ENCODE data around the gene SORL1. TPM values are rescaled to one million over a fixed set of nuclear protein-coding genes. Genes with fewer than 3 reads are reported as not detected.

SORL1 gene
- total RNA-seq, 4 donors from 2014 or later = 7.1 to 12.6 (median 10.6) TPM

- Histone ChIP-seq H3K4me1 (peaks cover 0 to 8% (median 0%) of the 10 kb centered on the region in 3 donors), H3K9me3 (no peaks in the 10 kb centered on the region), H3K27ac (no peak overlapping the region), H3K36me3 (no peaks in the 10 kb centered on the region), H3K27me3 (peaks cover 4% of the 10 kb centered on the region), H3K4me3 (no peak overlapping the region)
- 79 to 83% methylated on average over 3 to 4 of the region's 4 CpGs for WGBS, 2 donors (ENCODE audit: low coverage in 1 of 2)
- no peak for ATAC-seq
- TF ChIP-seq EP300 (IDR thresholded peaks at IDR 0.05) (no peak), POLR2A (IDR thresholded peaks at IDR 0.05) (no peak), POLR2AphosphoS5 (IDR thresholded peaks at IDR 0.05) (no peak), CTCF (IDR thresholded peaks at IDR 0.05) (no peak)
Observed at GRCh38 chr11:121431820-121432526, 20.1 kb upstream of the SORL1 start.

- TF ChIP-seq POLR2A (IDR thresholded peaks at IDR 0.05) (no peak), POLR2AphosphoS5 (IDR thresholded peaks at IDR 0.05) (no peak), EP300 (IDR thresholded peaks at IDR 0.05) (no peak), CTCF (IDR thresholded peaks at IDR 0.05) (no peak)
Observed at GRCh38 chr11:121435132-121435531, 17.0 kb upstream of the SORL1 start.

GRCh38 chr11:121435551-121436511 lies 16.3 kb upstream of the SORL1 start:
- Histone ChIP-seq H3K4me1 (peaks cover 0 to 3% (median 0%) of the 10 kb centered on the region in 3 donors), H3K27ac (no peak overlapping the region), H3K27me3 (no peaks in the 10 kb centered on the region), H3K9me3 (no peaks in the 10 kb centered on the region), H3K36me3 (no peaks in the 10 kb centered on the region), H3K4me3 (no peak overlapping the region)
- no peak for TF ChIP-seq EP300 (IDR thresholded peaks at IDR 0.05)
- no peak for TF ChIP-seq CTCF (IDR thresholded peaks at IDR 0.05)
- TF ChIP-seq POLR2AphosphoS5 (IDR thresholded peaks at IDR 0.05) = no peak
- no peak for TF ChIP-seq POLR2A (IDR thresholded peaks at IDR 0.05)
- no peak for ATAC-seq
- 83 to 93% methylated on average over 1 to 3 of the region's 3 CpGs for WGBS, 2 donors (ENCODE audit: low coverage in 1 of 2)

More at GRCh38 chr11:121435132-121435531, 17.0 kb upstream of the SORL1 start:
- Histone ChIP-seq H3K4me3 (no peak overlapping the region), H3K9me3 (no peaks in the 10 kb centered on the region), H3K27ac (no peak overlapping the region), H3K36me3 (no peaks in the 10 kb centered on the region), H3K27me3 (no peaks in the 10 kb centered on the region), H3K4me1 (peaks cover 0 to 3% (median 0%) of the 10 kb centered on the region in 3 donors)
- WGBS, 2 donors (ENCODE audit: low coverage in 1 of 2) = 61 to 69% methylated on average over 3 to 4 of the region's 4 CpGs
- no peak for ATAC-seq

GRCh38 chr11:121437018-121437685 lies 15.0 kb upstream of the SORL1 start:
- no peaks in the 10 kb centered on the region for H3K36me3 ChIP-seq
- ATAC-seq = no peak
- H3K27ac ChIP-seq = no peak overlapping the region
- TF ChIP-seq CTCF (IDR thresholded peaks at IDR 0.05) (no peak), POLR2A (IDR thresholded peaks at IDR 0.05) (no peak), POLR2AphosphoS5 (IDR thresholded peaks at IDR 0.05) (no peak), EP300 (IDR thresholded peaks at IDR 0.05) (no peak)
- no peak overlapping the region for H3K4me3 ChIP-seq
- H3K4me1 ChIP-seq = peaks cover 0 to 8% (median 0%) of the 10 kb centered on the region in 3 donors
- no peaks in the 10 kb centered on the region for H3K27me3 ChIP-seq
- H3K9me3 ChIP-seq = no peaks in the 10 kb centered on the region

All from gastroesophageal sphincter (tissue), 4 donors.